Midbrain (tissue), 1 donor: ENCODE measurements around the gene MC4R.
"Not testable (repeated sequence)": the region's sequence is repeated elsewhere in the genome, so short reads cannot be mapped to it uniquely, and the experiment has no call there.

Experiments
- DNase-seq: peaks from one replicate; lab custom pipeline; 2025; lab: John Stamatoyannopoulos, UW

The MC4R gene

DNA sequence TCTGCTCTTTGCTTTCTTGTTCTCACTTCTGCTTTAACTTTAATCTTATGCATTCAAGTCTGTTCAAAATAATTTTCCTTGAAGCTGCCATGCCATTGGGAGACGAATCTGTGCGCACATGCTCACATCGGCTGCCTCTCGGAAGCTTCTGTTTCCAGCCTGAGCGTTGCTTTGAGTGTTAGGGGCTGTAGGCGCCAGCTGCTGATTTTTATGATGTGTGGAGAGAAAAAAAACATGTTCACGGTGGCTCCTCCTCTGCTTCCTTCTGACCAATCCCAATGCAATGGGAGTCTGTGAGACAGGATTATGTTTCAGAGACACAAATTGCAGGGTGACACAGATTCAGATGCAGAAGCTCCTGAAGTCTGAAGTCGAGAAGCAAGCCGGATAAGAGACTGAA is at the start of gene MC4R:
TSS of gene MC4R (minus strand) at position 180 of the 400 bp plus-strand sequence. CDS start 426 bp downstream, outside the sequence.
- DNase-seq, result peak; percentile 24

- not testable (repeated sequence) for DNase-seq
These were observed 49.7 kb upstream of the MC4R start for GRCh38 chr18:60422306-60422705.

DNA sequence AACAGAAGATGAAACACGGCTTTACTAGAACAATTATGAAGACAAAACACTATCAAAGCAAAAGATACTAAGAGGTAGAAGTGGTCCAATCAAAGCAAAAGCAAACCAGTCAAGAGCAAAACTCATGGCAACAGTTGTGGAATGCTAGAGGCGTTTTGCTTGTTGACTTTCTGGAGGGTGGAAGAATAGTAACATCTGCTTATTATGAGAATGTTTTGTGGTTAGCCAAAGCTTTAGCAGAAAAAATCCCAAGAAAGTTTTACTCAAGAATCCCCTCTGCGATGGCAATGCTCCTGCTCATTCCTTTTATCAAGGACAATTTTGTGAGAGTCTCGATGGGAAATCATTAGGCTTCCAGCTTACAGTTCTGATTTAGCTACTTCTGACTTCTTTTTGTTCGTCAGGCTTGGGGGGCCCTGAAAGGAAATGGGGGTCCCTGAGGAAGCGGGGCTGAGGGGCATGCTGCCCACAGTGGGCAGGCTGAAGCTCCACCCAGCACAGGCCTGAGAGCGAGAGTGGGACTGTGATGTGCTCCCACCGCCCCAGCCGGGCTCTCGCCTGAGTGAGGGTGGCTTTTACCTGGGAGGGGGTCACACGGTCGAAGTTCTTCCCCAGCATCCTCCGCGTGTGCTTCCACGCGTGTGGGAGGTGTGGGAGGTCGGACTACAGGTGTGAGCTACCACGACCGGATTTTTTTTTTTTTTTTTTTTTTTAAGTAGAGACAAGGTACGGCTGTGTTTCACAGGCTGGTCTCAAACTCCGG is 49.0 kb upstream of the MC4R start:
- no peak for DNase-seq

DNA sequence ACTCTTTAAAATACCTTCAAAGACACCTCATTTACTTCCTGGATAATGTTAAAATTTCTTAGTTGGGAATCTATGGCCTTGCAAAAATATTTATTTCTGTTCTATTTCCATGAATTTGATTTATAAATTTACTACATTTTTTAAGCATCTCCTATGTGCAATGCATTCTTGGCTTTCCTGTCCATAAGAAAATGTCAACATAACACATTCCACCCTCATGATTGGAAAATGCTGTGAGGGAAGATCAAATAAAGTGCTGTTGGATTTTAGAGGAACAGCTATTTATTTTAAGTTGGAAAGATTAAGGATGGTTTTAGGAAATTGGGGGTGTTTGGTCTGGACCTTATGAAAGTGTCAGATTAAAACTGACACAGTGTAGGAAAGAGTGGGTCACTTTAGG is 45.4 kb upstream of the MC4R start:
- DNase-seq, result no peak

GRCh38 chr18:60413944-60414547 is 41.5 kb upstream of the MC4R start:
- DNase-seq, result no peak

- DNase-seq, result no peak
These were observed 39.1 kb upstream of the MC4R start for GRCh38 chr18:60411715-60412114.

- DNase-seq, result no peak
These were observed 34.1 kb upstream of the MC4R start for GRCh38 chr18:60406721-60407120.

DNA sequence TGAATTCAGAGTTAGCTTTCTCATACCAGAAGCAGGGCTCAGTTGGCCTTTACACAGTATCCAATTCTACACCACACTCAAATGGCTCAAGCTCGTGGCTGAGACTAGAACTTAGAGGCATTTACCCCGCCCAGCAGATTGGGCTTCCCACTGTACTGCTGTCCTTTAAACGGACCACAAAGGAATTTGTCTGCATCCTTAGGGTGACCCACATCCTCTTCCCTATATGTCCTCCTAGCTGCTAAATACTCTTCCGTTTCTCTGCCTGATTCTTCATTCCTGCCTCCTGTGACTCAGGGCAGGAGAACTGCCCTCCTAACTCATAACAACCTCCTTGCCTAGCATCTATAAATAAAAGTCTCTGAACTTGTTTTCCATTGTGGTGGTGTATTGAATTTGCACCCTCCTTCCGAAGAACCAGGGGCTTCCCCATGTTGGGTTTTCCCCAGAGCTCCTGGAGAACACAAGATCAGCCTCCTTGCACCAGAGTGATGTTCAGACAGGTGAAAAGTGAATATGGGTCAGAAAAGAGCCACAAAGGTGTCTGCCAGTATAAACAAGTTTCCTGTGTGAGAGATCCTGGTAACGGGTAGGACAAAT is 32.0 kb upstream of the MC4R start:
- DNase-seq, result no peak

GRCh38 chr18:60401346-60401745 is 28.8 kb upstream of the MC4R start:
- no peak for DNase-seq

DNA sequence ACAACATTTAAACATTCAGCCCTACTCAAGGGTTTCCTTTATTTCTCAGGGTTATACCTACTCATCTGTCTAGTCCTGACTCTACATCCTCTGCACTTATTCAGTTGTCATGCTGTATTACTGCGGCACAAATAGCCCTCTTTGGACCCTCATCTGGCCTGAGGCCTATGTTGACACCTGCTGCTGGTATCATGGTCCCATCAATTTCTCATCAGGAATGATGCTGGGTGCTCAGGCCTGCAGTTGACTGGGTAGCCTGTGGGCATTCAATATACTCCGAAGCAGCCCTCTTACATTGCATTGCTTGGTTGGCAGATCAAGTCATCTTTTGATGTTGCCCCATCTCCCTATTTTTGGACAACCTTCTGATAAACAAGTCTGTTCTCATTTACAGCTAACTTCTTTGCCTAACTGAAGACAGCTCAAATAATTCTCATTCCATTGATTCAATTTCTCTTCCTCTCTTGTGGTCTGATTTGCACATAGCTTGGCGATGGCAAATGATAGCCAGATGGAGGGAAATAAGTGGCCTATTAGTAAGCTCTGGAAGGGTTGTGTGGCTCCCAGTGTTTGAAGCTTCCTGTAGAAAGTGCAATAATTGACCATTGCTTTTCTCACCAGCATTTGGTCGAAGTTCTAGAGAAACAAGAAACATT is 19.1 kb upstream of the MC4R start:
- no peak for DNase-seq

GRCh38 chr18:60389314-60389713 is 16.7 kb upstream of the MC4R start:
- DNase-seq, result no peak

- DNase-seq, result no peak
These were observed 13.1 kb upstream of the MC4R start for GRCh38 chr18:60385693-60386092.

DNA sequence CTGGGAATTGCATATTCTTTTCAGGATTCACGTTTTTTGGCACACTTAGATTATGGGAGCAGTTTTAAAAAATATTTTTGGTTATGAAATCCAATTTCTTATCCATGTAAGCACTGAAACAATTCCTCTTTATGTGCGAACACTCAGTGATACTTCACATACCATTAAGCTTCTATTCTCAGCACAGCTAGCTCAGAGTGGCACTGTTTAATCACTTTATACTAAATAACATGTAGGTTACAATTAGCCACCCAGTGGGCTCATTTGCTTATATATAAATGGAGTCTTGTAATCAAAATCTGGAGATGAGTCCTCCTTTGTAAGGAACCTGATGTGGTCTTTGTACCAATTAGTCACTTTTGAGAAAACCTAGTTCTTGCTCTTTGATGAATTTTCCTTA is 11.3 kb upstream of the MC4R start:
- DNase-seq, result no peak

- no peak for DNase-seq
These were observed 5.3 kb upstream of the MC4R start for GRCh38 chr18:60377778-60378469.

GRCh38 chr18:60372132-60372531 is 443 bp downstream of the MC4R start:
- no peak for DNase-seq

DNA sequence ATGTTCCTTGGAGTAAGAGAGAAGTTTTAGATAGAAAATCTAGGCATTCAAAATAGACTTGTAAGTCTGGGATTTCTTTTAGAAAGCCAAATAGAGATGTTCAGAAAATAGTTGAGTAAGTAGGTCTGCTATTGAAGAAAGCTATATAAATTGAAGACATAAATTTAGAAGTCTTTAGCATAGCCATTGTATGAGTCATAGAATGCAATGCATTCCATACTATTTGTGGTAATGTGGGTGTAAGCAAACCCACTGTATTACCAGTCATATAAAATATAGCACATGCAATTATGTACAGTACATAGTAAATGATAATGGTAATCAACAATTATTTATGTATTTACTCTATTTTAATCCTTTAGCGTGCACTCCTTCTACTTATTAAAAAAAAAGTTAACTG is 14.1 kb downstream of the MC4R start:
- no peak for DNase-seq

- no peak for DNase-seq
These were observed 21.6 kb downstream of the MC4R start for GRCh38 chr18:60350941-60351340.

- no peak for DNase-seq
These were observed 22.4 kb downstream of the MC4R start for GRCh38 chr18:60350150-60350549.

DNA sequence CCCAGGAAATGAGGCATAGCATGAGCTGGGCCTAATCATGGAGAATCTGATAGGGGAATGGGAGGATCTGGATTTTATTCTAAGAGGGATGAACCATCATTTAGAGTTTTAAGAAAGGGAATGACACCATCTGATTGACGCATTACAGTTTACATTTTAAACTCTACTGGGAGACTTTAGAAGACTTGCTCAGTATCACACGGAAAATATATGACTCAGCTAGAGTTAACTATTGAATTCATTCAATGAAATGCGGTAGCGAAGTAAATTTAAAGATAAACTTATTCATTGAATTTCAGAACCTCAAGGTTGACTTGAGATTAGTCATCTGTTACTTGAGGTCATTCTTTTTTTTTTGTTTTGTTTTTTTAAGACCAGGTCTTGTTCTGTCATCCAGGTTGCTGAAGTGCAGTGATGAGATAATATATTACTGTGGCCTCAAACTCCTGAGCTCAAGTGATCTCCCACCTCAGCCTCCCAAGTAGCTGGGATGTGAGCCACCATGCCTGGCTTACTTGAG is 25.0 kb downstream of the MC4R start:
- DNase-seq, result no peak

DNA sequence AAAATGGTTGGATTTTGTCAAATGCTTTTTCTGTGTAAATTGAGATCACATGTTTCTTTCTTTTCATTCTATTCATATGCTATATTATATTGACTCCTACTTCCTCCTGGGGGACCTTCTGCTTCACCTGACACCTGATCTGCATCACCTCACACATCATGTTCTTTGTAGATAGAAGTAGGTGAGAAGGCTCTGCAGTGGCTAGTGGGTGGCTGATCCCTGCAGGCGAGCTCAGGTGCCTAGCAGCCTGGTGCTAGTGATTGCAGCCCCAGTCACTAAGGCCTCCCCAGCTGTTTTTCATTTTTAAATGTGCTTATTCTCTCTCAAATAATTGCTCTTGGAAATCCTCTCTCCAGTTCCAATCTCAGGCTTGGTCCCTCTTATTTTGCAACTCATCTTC is 33.6 kb downstream of the MC4R start:
- DNase-seq, result no peak

DNA sequence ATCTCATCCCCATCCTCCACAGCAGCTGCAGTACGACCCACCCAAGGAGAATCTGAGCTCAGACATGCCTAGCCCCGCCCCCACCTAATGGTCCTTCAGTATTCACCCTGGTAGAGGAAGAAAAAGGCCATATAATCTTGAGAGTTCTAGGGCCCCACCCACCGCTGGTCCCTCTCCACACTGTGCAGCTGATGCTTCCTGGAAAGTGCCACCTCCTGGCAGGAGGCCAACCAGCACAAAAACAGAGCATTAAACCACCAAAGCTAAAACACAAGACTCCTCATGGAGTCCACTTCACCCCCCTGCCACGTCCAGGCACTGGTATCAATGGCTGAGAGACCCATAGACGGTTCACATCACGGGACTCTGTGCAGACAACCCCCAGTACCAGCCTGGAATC is 40.7 kb downstream of the MC4R start:
- DNase-seq, result no peak

GRCh38 chr18:60329131-60329530 is 43.4 kb downstream of the MC4R start:
- no peak for DNase-seq
